ENCODE results near the gene CA9.
A peak's percentile ranks its signal among the peaks of the same experiment; 100 is the strongest.
"Not testable (repeated sequence)": the region's sequence is repeated elsewhere in the genome, so short reads cannot be mapped to it uniquely, and the experiment has no call there.

The CA9 gene

DNA sequence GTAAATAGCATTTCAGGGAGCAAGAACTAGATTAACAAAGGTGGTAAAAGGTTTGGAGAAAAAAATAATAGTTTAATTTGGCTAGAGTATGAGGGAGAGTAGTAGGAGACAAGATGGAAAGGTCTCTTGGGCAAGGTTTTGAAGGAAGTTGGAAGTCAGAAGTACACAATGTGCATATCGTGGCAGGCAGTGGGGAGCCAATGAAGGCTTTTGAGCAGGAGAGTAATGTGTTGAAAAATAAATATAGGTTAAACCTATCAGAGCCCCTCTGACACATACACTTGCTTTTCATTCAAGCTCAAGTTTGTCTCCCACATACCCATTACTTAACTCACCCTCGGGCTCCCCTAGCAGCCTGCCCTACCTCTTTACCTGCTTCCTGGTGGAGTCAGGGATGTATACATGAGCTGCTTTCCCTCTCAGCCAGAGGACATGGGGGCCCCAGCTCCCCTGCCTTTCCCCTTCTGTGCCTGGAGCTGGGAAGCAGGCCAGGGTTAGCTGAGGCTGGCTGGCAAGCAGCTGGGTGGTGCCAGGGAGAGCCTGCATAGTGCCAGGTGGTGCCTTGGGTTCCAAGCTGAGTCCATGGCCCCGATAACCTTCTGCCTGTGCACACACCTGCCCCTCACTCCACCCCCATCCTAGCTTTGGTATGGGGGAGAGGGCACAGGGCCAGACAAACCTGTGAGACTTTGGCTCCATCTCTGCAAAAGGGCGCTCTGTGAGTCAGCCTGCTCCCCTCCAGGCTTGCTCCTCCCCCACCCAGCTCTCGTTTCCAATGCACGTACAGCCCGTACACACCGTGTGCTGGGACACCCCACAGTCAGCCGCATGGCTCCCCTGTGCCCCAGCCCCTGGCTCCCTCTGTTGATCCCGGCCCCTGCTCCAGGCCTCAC is at the start of gene CA9:
Gene CA9 (plus strand): TSS at position 797 of the 893 bp plus-strand sequence. CDS start 32 bp downstream, at position 829.
- DNase-seq: no peak

GRCh38 chr9:35627575-35627974 is 46.2 kb upstream of the CA9 start:
- no peak for DNase-seq

DNA sequence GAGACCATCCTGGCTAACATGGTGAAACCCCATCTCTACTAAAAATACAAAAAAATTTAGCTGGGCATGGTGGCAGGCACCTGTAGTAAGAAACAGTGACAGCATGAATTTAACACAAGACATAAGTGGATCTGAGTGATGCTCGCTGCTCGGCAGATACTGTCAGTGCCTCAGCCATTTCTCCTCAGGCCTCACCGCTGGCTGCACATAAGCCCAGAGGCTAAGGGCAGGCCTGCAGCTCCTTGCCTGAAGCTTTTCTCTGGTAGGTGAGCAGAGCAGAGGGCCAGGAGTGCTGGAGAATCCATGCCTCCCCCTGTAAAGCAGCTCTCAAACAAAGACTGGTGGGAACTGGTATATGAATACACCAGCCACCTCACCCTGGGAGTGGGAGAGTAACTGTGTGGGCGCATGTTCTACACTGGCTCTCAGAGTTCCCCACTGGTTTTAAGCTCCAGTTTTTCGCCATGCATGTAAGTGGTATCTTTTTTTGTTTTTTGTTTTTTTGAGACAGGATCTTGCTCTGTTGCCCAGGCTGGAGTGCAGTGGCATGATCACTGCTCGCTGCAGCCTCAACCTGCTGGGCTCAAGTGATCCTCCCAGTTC is 45.2 kb upstream of the CA9 start:
- no peak for DNase-seq

GRCh38 chr9:35629597-35629996 is 44.1 kb upstream of the CA9 start:
- DNase-seq: no peak

- no peak for DNase-seq
These were observed 38.0 kb upstream of the CA9 start for GRCh38 chr9:35635730-35636129.

GRCh38 chr9:35636135-35636876 is 37.4 kb upstream of the CA9 start:
- DNase-seq: no peak

- not testable (repeated sequence) for DNase-seq
These were observed 36.9 kb upstream of the CA9 start for GRCh38 chr9:35636877-35637246.

DNA sequence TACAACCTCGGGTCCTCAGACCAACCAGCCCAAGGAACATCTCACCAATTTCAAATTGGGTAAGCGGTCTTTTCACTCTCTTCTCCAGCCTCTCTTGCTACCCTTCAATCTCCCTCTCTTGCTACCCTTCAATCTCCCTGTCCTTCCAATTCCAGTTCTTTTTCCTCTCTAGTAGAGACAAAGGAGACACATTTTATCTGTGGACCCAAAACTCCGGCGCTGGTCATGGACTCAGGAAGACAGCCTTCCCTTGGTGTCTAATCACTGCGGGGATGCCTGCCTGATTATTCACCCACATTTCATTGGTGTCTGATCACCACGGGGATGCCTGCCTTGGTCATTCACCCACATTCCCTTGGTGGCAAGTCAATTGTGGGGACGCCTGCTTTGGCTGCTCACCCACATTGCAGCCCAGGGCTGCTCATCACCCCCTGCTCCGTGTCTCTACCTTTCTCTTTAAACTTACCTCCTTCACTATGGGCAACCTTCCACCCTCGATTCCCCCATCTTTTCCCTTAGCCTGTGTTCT is 36.2 kb upstream of the CA9 start:
- DNase-seq: not testable (repeated sequence)

GRCh38 chr9:35638751-35639150 is 35.0 kb upstream of the CA9 start:
- not testable (repeated sequence) for DNase-seq

GRCh38 chr9:35639225-35639624 is 34.5 kb upstream of the CA9 start:
- DNase-seq: not testable (repeated sequence)

- DNase-seq: no peak
These were observed 34.1 kb upstream of the CA9 start for GRCh38 chr9:35639631-35640030.

GRCh38 chr9:35640431-35640830 is 33.3 kb upstream of the CA9 start:
- not testable (repeated sequence) for DNase-seq

- not testable (repeated sequence) for DNase-seq
These were observed 32.2 kb upstream of the CA9 start for GRCh38 chr9:35641478-35641877.

DNA sequence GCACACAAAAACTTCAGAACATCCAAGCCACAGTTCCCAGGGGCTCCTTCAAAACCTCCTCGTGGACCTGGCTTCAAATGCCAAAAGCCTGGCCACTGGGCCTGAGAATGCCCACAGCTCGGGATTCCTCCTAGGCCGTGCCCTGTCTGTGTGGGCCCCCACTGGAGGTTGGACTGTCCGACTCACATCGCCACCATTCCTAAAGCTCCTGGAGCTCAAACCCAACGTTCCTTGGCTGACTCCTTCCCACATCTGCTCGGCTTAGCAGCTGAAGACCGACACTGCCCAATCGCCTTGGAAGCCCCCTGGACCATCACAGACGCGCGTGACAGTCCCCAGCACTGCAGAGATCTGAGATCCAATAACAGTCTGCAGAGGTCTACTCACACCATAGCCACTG is 30.7 kb upstream of the CA9 start:
- DNase-seq: no peak

- not testable (repeated sequence) for DNase-seq
These were observed 28.0 kb upstream of the CA9 start for GRCh38 chr9:35645736-35646135.

GRCh38 chr9:35646153-35646532 is 27.6 kb upstream of the CA9 start:
- peak; percentile 39 for DNase-seq

- DNase-seq: peak; percentile 76
These were observed 27.0 kb upstream of the CA9 start for GRCh38 chr9:35646533-35647265.

GRCh38 chr9:35649431-35650340 is 24.0 kb upstream of the CA9 start:
- no peak for DNase-seq

DNA sequence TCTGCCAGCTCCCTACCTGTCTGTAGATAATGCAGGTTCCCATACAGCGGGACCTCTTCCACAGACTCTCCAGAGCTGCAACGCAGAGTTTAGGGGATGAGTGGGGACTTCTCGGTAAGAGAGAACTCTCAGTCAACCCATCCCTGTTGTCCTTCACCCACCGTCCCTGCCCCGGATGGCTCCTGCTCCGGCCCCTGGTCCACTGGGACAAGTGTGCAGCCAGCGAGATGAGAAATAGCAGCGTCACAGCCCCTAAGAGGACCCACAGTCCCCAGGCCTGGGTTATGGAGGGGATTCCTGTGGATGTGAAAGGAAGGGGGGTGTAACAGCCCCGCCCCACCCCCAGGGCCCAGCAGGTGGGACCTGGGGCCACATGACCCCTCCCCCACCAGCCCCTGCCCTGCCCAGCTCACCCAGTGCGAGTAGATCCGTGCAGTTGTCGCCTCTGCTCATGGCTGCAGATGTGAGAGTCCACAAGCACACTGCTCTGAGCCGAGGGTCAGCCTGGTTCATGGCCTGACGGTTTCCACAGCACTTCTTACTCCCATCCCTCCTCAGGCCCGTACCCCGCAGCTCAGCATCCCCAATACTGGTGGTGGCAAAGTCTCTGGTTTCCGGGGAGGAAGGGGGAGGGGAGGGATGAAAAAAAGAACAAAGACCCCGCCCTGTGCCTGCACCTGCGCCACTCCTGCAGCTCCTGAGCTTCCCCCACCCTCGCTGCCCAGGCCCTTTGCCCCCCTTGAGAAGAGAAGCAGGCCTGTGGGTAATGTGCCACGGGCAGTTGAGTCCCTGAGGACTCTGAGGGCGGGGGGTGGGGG is 23.2 kb upstream of the CA9 start, which contains the start of gene SIT1:
Gene SIT1 (minus strand): TSS at position 591 of the 818 bp plus-strand sequence. CDS start 78 bp downstream, at position 513.
- DNase-seq: peak; percentile 39

Data from NCI-H510A treated with DMSO at 0.1 percent for 48 hours (cell line).